ENCODE data around the gene PPM1L.
A peak's percentile ranks its signal among the peaks of the same experiment; 100 is the strongest.
"Not testable (repeated sequence)": the region's sequence is repeated elsewhere in the genome, so short reads cannot be mapped to it uniquely, and the experiment has no call there.

PPM1L gene

DNA sequence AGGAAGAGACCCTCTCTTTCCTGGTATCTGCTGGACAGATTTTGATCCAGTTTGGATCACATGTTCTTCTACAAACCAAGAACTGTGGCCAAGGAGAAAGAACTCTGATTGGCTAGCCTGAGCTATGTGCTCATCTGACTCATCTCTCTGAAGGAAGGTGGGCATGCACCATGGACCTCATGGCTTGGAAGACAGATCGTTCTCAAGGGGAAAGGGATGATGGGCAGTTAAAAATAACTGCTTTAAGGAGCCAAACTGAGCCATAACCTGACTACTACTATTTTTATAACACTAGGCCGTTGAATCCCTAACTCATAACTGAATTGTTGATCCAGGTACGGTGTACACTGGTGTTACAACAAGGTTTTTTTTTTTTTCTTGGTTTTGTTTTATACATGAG lies 236.7 kb downstream of the PPM1L start:
- DNase-seq = no peak

DNA sequence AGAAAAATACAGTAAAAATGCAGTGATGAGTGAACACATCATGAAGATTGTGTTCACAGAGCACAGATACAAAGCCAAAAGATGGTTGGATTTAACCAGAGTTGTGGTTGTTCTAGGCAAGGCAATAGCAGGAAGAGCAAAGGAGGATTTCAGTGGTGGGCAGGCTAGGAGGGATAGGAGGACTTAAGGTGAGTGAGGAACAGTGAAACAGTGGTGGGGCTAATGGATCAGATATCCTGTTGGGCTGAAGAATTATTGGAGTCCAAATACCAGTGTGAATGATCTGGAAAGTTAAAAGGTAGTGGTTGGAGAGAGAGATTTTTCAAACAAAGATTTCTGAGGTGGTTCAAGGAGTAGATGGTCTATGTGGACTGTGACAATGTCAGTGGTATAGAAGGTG lies 240.8 kb downstream of the PPM1L start:
- DNase-seq = no peak

DNA sequence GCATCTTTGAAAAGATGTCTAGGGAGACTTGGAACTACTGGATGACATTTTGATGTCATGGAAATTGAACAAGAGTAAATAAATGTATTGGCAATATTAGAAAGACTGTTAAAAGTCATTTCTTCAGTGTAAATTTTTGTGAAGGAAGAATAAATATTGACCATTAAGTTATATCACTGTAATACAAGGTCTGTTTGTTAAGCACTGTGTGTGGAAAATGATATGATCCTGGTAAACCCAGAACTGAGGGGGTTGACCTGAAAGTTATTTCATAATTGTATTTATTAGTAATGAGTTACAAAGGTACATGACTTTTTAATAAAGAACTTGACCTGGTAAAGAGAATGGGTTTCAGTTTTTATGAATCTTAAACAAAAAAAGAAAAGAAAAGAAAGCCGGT lies 242.6 kb downstream of the PPM1L start:
- DNase-seq = no peak

DNA sequence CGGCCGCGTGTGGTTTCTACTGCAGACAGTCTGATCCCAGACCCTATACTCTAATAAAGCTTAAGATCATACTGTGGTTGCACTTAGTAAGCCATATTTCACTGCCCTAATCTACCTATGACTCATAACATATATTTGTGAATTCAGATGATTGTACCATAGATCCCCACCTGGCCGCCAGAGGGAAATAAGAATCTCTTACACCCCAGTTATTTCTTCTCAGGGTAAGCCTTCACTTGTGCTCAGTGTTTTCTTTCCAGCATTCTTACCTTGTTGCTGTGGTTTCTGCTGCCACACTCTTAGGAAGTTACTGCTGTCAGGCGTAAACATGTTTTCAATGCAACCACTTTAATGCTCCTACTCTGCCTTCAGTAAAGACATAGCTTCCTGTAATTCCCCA lies 243.2 kb downstream of the PPM1L start:
- no peak for DNase-seq

DNA sequence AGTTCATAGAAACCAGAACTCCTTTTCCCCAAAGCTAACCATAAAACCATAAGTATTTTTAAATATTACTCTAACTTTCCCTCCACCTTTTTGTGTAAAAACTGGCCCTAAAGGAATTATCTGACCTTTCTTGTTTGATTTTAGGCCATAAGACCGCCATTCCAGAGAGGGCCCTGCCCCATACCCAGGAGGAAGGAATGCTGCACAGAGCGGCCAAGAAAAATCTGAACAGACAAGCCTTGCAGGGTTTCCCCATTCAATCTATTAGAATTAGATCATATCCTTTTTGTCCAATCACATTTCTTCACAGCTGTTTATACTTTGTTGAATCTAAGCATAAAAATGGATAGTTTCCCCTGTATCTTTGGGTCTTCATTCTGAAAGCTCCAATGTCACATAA lies 252.1 kb downstream of the PPM1L start:
- no peak for DNase-seq

DNA sequence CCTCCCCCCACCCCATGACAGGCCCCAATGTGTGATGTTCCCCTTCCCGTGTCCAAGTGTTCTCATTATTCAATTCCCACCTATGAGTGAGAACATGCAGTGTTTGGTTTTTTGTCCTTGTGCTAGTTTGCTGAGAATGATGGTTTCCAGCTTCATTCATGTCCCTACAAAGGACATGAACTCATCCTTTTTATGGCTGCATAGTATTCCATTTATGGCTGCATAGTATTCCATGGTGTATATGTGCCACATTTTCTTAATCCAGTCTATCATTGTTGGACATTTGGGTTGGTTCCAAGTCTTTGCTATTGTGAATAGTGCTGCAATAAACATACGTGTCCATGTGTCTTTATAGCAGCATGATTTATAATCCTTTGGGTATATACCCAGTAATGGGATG lies 254.1 kb downstream of the PPM1L start:
- DNase-seq = not testable (repeated sequence)

DNA sequence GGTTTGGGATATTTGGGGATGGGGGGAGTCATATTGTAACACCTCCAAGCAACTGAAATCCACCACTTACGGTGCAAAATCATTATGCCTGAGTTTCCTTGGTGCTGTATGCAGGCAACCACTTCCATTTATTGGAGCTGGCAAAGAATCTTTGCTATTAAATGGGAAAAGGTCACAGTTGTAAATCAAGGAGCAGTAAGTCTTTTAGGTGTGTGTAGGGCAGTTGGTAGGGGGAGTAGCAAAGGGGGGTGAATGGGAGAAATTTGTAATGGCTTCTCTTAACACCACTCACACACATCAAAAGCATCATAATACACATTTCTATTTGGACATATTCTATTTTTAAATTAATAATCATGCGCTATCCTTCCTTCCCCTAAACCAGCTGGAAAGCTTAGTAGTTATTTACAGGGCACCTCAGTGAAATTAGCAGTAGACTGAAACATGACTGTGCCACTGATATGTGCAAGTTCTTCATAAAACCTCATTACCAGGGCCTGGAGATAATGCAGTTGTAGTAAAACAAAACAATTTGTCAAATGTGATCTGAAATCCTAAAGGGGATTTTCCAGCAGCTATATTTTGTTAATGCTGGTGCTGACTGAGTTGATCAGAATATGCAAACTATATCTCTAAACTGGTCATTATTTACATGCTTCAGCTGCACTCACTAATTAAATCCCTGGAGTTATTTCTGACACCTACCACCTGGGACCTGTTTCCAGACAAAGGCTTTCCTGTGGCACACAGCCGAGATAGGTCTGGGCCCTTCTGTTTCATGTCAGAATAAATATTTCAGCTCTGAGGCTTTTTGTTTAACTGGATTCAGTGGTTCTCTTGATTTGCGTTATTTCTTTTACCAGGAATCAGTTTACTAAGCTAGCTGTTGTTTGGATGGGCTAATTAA lies 259.1 kb downstream of the PPM1L start:
- DNase-seq = no peak

DNA sequence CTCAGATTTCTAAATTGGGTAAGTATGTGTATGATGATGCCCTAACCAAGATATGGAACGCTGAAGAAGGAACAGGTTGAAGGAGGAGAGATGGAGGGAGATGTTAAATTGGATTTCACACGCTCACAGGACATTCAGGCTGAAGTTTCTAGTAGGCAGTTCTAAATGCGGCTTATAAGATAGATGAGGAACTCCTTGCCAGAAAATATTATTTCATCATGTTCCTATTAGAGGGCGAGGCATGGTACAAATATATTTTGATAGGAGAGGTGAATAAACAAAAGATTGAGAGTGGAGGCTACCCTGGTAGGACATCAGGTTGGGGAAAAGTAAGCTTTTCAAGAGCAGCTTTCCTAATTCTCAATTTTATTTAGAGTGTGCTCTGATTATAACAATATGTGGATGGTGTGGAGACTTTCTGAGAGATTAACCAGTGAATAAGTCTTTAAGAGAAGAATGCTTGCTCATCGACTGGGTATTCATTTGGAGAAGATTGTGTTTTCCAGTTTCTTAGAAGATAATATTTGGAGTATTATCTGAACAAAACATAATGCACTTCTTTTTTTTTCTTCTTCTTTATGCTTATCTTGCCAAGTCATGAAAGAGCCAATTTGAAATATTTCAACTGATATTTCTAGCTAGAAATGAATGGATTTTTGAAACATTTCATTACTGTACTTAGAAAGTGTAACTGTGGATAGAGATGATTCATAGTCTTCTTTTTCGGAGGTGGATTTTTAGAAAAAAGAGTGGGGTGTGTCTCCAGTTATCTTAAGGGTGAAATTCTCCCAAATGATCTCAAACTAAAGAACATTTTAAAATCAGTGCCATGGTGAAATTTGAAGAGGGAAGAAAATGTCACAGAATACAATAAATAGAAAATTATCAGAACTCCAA lies 260.6 kb downstream of the PPM1L start:
- DNase-seq = no peak

DNA sequence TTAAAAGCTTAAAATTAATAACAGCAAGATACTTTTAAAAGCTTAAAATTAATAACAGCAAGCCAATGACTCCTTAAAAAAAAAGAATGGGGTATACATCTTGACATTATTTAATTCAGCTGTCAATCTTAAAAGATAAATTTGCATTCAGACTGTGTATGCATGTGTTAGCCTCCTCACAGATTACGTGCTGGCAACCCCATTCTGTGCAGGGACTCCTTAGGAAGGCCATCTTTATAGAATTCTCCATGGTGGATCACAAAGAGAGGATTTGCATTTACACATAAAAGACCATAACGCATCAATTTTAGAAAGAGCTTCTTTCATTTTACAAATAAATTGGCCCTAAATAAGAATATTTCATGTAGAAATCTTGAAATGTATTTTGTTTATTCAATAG lies 261.9 kb downstream of the PPM1L start:
- DNase-seq = no peak

DNA sequence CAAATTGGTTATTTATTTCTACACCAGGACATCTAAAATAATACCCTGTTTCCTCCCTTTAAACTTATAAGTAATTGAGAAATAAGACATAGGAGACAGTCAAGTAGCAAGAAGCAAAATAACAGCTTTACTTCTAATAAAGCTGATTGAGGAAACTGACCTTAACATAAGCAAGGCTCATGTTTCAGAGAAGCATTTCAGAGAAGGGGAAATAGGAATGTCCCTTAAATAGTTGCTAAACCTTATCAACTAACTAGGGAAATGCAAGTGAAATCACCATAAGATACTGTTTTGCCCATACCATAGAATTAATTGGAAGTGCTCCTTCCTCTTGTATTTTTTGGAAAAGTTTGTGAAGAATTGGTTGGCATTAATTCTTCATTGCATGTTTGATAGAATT lies 264.2 kb downstream of the PPM1L start:
- DNase-seq = no peak

DNA sequence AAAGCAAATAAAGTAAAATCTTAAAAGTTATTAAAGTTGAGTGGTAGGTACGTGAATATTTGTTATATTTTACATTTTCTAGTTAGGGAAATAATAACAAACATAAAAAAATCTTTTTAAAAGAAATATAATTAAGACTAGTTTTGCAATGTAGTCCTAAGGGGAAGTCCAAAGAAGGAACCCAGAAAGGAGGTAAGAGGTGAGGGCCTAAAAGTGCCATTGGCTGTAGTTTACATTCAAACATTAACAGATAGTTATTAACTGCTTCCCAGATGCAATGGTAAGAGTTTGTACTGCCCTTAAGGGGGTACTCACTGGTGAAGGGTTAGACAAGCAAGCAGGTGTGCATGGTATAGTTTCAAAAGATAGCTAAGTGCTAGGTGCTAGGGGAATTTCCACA lies 269.9 kb downstream of the PPM1L start:
- DNase-seq = no peak

DNA sequence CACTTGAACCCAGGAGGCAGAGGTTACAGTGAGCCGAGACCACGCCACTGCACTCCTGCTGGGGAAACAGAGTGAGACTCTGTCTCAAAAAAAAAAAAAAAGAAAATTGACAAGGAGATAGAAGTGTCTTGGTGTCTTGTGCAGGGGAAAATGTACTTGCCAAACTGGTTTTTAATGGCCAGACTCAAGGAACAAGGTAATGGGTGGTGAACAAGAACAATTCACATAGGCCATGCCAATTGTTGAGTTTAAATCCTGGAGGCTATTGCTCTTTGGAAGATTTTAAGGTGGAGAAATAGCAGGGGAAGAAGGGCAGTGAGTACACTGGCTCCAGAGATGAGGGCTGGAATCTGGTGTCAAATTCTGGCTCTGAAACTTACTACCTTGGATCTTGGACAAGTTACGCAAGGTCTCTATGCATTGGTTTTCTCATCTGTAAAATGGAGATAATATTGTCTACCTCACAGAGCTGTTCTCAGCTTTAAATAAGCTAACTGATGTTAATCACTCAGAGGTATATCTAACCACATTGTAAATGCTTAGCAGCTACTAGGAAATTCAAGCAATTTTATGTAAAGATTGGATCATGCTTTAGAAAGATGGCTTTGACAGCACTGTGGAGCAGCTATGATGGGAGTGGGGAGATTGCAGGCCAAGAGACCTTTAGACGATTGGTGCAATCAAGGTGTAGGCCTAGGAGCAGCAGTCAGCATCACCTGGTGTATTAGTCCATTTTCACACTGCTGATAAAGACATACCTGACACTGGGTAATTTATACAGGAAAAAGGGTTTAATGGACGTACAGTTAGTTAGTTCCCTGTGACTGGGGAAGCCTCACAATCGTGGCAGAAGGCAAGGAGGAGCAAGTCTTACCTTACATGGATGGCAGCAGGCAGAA lies 270.8 kb downstream of the PPM1L start:
- DNase-seq = no peak

DNA sequence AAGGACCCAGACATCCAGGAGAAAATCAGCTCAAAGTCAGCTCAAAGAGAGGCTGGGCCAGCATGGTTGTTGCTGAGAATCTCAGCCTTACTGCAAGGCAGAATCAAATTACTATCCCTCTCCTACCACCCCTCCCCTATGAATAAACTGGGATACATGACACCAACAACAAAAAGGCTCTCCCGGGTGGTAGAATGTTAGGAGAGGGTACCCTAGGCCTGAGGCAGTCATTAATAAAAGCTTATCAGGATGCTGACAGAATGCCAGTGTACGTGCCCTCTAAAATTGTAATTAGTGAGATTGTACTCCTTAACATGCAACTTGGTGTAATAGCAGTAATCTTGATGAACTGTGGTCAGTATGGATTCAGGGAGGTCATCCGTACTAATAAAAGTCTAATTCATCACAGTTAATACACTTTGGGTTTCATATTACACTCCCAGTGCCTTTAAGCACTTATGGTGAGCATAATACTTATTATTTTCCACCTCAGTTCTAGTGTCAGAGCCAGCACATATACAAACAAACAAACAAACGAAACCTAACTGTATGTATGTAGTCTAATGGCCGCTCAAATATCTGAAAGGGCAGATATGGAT lies 272.6 kb downstream of the PPM1L start:
- DNase-seq = no peak

DNA sequence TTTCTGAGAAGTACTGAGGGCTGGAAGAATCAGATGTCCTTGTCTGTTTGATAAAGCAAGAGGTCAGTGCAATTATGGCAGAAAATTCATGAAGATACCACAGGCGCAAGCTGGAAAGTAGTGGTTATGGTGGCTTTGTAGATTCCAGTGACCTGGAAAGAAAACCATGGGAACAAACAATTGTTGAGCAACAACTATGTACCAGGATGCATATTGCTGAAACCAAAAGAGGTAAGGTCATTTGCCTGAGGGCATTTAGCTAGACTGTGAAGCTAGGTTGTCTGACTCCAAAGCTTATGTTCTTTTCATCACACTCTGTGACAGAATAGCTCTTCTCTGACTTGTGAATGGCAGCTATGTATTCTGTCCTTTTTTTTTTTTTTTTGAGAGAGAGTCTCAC lies 275.1 kb downstream of the PPM1L start:
- DNase-seq = no peak

DNA sequence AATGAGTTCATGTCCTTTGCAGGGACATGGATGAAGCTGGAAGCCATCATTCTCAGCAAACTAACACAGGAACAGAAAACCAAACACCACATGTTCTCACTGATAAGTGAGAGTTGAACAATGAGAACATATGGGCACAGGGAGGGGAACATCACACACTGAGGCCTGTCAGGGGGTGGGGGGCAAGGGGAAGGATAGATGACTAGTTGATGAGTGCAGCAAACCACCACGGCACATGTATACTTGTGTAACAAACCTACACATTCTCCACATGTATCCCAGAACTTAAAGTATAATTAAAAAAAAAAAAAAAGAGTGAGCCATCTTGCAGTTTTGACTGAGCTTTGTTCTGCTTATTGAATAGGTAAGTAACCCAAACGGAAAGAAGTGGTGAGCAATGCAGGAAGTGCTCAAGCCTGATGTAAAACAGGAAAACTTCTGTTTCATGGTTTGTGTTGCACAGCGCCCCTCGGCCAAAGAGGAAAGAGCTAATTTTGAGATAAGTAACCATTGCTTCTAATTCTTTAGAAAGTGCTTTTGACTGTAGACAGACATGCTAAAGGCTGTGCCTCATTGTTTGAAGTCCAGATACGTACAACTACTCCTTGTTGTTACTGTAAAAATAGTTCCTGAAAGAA lies 279.0 kb downstream of the PPM1L start:
- peak; percentile 89 for DNase-seq

DNA sequence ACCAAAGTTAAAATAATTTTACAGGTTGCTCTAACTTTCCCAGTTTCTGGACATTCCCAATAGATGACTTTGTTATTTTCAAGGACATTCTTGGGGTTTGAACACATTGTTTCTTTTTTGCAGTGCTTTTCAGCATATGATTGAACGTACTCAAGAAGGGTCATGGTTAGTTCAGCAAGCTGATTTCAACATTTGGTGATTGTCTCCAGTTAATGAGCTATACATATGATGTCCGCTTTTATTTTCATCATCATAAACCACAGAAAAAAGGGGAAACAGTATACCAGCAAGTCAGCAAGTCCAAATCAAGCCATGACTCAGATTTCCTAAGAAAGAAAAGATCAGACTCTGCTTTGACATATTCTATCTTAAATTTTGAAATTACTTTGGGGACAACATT lies 279.7 kb downstream of the PPM1L start:
- peak; percentile 56 for DNase-seq

DNA sequence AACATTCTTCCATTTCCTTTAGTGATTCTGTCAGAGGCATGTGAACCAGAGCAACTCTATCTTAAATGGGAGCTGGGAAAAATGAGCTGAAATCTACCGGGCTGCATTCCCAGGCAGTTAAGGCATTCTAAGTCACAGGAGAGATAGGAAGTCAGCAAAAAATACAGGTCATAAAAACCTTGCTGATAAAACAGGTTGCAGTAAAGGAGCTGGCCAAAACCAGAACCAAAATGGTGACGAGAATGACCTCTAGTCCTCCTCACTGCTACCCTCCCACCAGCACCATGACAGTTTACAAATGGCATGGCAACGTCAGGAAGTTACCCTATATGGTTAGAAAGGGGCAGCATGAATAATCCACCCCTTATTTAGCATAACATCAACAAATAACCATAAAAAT lies 282.7 kb downstream of the PPM1L start:
- DNase-seq = no peak

DNA sequence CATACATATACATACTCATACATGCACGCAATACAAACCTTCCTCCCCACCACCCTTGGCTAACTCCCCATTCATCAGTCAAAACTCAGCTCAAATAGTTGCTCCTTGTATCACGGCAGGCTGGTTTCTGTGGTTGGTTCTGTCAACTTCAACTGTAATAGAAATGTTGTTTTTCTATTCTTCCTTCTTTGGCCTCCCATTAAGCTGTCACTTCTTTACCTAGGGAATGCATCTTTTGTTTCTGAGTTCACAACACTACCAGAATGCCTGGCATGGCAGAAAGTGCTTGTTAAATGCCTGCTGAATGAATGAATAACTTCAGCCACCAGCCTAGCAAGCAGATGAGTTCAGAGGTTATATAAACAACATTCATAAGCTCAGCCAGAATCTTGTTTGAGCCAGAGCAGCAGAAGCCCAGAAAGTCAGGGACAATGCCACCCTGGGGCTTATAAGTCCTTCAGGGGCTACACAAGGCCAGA lies 286.0 kb downstream of the PPM1L start:
- DNase-seq = no peak

DNA sequence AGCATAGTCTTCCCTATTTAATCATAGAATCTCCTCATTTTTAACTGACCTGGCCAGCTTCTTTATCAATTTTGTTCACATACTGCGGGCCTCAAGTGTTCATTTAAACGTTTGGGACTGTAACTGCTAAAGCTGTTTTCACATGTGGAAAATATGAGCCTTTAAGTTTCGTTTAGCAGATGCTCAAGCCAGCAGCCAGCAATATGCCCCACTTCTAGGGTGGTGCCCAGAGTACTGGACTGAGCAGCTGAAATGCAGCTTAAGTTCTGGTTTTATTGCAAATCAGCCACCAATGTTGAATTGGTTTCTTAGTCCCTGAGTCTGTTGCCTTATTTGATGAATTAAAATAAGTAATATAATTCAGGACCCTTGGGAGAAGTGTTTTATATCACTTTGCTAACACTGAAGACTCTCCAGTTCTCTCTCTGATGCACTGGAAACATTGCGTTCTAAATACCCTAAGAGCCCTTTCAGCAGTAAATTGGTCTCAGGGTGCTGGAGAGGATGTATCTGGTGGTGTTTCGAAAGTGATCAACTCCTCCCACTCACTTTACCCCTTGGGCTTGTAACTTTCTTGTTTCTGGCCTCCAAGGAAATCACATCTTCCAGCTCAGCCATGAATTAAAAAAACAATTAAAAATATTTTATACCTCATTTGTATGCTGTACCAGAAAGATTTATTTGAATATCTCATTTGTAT lies 287.5 kb downstream of the PPM1L start:
- DNase-seq = no peak

DNA sequence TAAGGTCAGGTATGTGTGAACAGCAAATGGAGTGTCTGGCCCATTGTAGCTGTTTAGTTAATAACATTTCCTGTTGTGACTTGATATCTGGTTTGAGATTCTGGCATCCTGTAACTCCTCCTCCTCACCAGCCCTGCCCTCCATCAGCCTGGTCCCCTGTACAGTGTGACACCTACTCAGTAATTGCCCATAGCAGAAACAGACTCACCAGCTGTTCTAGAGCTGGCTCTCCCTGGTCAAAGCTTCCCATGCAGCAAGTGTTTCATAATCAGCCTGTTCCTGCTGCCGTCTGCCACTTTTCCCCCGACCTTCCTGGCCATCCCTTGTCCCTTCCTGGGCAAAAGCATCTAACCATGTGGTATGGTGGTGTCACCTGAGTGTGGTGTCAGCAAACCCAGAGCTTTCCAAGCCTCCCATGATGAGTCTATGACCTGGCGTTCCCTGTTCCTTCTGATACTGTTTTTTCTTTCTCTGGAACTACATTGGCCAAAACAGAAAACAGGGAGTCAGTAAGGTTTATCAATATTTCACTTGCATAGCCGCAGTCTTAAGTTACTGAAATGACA lies 293.7 kb downstream of the PPM1L start:
- DNase-seq = no peak

DNA sequence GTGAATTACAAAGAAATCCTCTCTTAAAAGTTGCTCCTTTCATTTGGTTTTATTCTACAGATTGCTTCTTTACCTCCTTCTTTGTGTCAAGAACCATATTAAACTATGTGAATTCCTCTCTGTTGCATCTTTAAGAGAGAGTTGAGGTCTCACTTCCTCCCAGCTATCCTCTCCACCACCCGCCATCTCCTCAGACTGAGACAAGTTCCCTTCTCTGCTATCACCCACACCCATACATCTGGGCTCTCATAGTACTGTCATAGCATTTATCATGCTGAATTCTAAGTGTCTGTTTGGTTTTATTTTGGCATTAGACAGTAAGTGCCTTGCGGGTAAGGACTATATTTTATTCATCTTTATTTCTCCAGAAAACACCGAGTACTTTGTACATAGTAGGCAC lies 294.9 kb downstream of the PPM1L start:
- no peak for DNase-seq
